SW 1271 (cell line): Measurements from ENCODE around the gene CNOT11.
"Not testable (repeated sequence)": the region's sequence is repeated elsewhere in the genome, so short reads cannot be mapped to it uniquely, and the experiment has no call there.

Source experiments
- DNase-seq, 2 experiments: peaks; one replicate each; lab custom pipeline; 2025; lab: John Stamatoyannopoulos, UW

Gene CNOT11

GRCh38 chr2:101252408-101253012 is at the start of gene CNOT11:
Gene CNOT11, plus strand, starts transcription at chr2:101252886. Its CDS starts 79 bp downstream, at chr2:101252965.
- peak; percentile 96 to 97 for DNase-seq

- peak in 1 of 2 experiments; percentile 47 for DNase-seq
Observed at GRCh38 chr2:101204400-101205115, 48.1 kb upstream of the CNOT11 start.

GRCh38 chr2:101205521-101206479 is 46.9 kb upstream of the CNOT11 start:
- DNase-seq: peak; percentile 65 to 89

GRCh38 chr2:101208830-101209229 is 43.9 kb upstream of the CNOT11 start:
- no peak for DNase-seq

GRCh38 chr2:101219246-101219645 is 33.4 kb upstream of the CNOT11 start:
- no peak for DNase-seq

- DNase-seq: not testable (repeated sequence)
Observed at GRCh38 chr2:101220091-101220490, 32.6 kb upstream of the CNOT11 start.

- no peak for DNase-seq
Observed at GRCh38 chr2:101223814-101224231, 28.9 kb upstream of the CNOT11 start.

GRCh38 chr2:101230541-101231001 is 22.1 kb upstream of the CNOT11 start:
- no peak for DNase-seq

GRCh38 chr2:101231240-101231639 is 21.4 kb upstream of the CNOT11 start:
- DNase-seq: no peak

- DNase-seq: no peak
Observed at GRCh38 chr2:101231937-101232730, 20.6 kb upstream of the CNOT11 start.

GRCh38 chr2:101232770-101233169 is 19.9 kb upstream of the CNOT11 start:
- no peak for DNase-seq

GRCh38 chr2:101234169-101234938 is 18.3 kb upstream of the CNOT11 start:
- DNase-seq: no peak

GRCh38 chr2:101235956-101236355 is 16.7 kb upstream of the CNOT11 start:
- not testable (repeated sequence) for DNase-seq

- DNase-seq: not testable (repeated sequence)
Observed at GRCh38 chr2:101237944-101238343, 14.7 kb upstream of the CNOT11 start.

- DNase-seq: no peak
Observed at GRCh38 chr2:101238930-101239759, 13.5 kb upstream of the CNOT11 start.

GRCh38 chr2:101239760-101240118 is 12.9 kb upstream of the CNOT11 start:
- DNase-seq: not testable (repeated sequence)

- DNase-seq: peak in 1 of 2 experiments; percentile 15
Observed at GRCh38 chr2:101240694-101241093, 12.0 kb upstream of the CNOT11 start.

- DNase-seq: no peak
Observed at GRCh38 chr2:101241158-101241557, 11.5 kb upstream of the CNOT11 start.

- not testable (repeated sequence) for DNase-seq
Observed at GRCh38 chr2:101244373-101244772, 8.3 kb upstream of the CNOT11 start.

- not testable (repeated sequence) for DNase-seq
Observed at GRCh38 chr2:101244899-101245298, 7.8 kb upstream of the CNOT11 start.
